Measurements from ENCODE around the gene KCNQ2. TPM values are rescaled to one million over a fixed set of nuclear protein-coding genes. Genes with fewer than 3 reads are reported as not detected.

The KCNQ2 gene
- total RNA-seq, 1 experiment from 2014 or later = 86.5 TPM

GRCh38 chr20:63369724-63370617 is 102.5 kb downstream of the KCNQ2 start:
- Histone ChIP-seq H3K4me3 (replicated peaks in 1 of 2; ENCODE audit: low read depth in 1 of 2, low read length in 2 of 2) (no peak overlapping the region), H3K9me3 (ENCODE audit: control insufficient read depth in 1 of 2, insufficient read depth in 1 of 2, low read depth in 1 of 2, low read length in 2 of 2) (no peaks in the 10 kb centered on the region), H3K4me1 (ENCODE audit: control insufficient read depth in 1 of 2, insufficient read depth in 2 of 2, low read length in 2 of 2) (no peaks in the 10 kb centered on the region), H3K9ac (ENCODE audit: low read length) (no peak overlapping the region), H3K36me3 (ENCODE audit: control insufficient read depth in 1 of 2, insufficient read depth in 2 of 2, low read length in 2 of 2) (no peaks in the 10 kb centered on the region), H2AFZ (ENCODE audit: low read depth, low read length, poor library complexity, severe bottlenecking) (no peak overlapping the region), H3K27ac (ENCODE audit: low read depth, low read length) (no peak overlapping the region), H3K4me2 (ENCODE audit: low read length) (no peak overlapping the region), H3K27me3 (ENCODE audit: insufficient read depth, low read length) (peaks cover 18% of the 10 kb centered on the region; the same call in 1 of the 2 replicates), H3K79me2 (ENCODE audit: insufficient read depth, low read length) (no peaks in the 10 kb centered on the region), H4K20me1 (ENCODE audit: insufficient read depth) (no peaks in the 10 kb centered on the region), H3K9me2 (ENCODE audit: insufficient read depth) (no peaks in the 10 kb centered on the region)
- ChIA-PET CTCF (interaction anchor here (1.3 kb wide), 1 partner anchor 11 kb away, joined by 4 read pairs; no protein-coding TSS in a partner anchor), POLR2A (no interaction called here), RAD21 (ENCODE audit: low non-redundant PET in 1 of 2, low total read pairs in 2 of 2, uncharacterized antibody in 2 of 2, unreplicated experiment in 2 of 2) (no interaction called here)
- intact Hi-C loops (cut with micrococcal nuclease) = no loop called here
- ATAC-seq = no peak
- no peak for DNase-seq (ENCODE audit: low read depth, low spot score)
- BruUV-seq (replicated peaks) = no TSS peak
- TF ChIP-seq REST (IDR thresholded peaks at IDR 0.05; ENCODE audit: low read depth) (no peak), CTCF (IDR thresholded peaks at IDR 0.05 in 2 of 3, conservative IDR thresholded peaks at IDR 0.05 in 1 of 3; ENCODE audit: borderline replicate concordance in 1 of 3, insufficient read depth in 1 of 3, low read depth in 2 of 3, low read length in 2 of 3) (0 out of 6 replicates have a peak, but pooled peaks of 1 of the 3 experiments have one; percentile 3)

All from HCT116 (cell line).